ENCODE results near the gene CPNE6.
"Not testable (repeated sequence)": the region's sequence is repeated elsewhere in the genome, so short reads cannot be mapped to it uniquely, and the experiment has no call there.

CPNE6 gene

DNA sequence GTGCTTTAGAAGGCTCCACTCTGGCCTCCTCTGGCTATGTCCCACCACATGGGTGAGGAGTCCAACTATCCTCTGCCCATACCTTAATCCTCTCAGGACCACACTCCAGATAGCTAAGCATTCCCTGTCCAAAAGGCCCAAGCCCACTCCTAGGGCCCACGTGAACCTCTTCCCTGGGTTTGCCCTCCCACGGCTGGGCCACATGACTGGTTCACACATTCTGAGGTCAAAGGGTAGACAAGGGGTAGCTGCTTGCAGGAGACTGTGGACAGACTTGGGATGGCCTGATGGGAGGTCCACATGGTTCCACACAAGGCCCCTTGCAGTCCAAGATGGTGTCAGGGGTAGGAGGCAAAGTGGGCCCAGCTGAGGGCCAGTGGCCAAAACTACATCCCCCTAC is 16.7 kb downstream of the CPNE6 start:
- no peak for FAIRE-seq

DNA sequence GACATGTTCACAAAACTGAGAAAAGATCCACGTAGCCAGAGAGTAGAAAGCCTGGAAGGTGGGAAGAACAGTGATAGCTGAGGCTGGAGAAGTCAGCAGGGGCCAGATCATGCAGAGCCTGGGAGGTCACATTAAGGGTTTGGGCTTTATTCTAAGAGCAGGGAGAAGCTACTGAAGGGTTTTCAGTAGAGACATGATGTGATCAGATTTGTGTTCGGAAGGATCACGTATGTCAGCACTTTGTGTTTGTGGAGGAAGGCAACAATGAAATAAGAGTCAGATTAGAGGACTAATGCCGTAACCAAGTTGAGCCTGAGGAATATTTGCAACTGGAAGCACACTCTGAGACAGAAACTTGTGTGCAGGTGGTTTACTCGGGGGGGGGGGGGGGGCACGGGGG is 18.5 kb downstream of the CPNE6 start:
- FAIRE-seq = no peak

DNA sequence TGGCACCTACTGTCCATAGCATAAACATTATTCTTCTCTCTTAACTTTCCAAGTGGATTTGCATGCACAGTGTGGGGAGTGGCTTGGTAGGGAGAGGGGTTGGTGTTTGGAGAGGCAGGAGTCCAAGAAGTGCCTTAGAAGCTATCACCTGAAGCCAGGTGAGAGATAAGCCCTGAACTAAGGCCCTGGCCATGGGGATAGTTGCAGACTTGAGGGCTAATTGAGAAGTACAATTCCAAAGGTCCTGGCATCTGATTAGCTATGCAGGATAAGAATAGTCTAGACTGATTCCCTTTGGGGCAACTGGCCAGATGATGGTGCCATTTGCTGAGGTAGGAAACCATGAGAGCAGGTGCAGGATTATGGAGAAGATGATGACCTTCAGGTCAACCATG is 20.7 kb downstream of the CPNE6 start:
- FAIRE-seq = no peak

DNA sequence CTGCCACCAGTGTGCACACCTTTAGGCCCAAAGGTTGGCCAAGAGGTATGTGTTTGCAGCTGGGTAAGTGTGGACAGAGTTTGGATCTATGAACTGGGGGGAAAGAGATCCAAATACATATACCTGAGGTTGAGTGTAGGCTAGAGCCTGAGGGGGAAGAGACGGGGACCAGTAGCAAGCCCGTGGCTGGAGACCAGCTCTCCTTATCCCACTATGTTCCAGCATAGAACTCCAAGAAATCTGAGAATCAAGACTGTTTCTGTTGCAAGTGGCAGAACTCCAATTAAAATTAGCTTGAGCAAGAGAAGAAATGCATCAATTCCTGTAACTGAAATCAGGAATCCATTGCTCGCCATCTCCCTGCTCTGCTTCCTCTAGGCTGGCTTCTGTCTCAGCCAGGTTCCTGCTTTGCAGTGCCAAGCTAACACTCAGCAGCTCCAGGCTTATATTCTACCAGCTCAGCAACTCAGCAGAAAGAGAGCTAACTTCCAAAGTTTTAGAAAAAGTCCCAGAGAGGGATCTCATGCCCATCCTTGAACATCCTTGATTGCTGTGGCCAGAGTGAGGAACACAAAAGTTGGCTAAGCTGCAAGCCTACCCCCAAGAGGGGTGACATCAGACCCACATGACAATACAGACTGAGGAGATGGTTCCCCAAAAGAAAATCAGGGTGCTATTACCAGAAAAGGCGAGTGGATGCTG is 21.3 kb downstream of the CPNE6 start:
- no peak for FAIRE-seq

DNA sequence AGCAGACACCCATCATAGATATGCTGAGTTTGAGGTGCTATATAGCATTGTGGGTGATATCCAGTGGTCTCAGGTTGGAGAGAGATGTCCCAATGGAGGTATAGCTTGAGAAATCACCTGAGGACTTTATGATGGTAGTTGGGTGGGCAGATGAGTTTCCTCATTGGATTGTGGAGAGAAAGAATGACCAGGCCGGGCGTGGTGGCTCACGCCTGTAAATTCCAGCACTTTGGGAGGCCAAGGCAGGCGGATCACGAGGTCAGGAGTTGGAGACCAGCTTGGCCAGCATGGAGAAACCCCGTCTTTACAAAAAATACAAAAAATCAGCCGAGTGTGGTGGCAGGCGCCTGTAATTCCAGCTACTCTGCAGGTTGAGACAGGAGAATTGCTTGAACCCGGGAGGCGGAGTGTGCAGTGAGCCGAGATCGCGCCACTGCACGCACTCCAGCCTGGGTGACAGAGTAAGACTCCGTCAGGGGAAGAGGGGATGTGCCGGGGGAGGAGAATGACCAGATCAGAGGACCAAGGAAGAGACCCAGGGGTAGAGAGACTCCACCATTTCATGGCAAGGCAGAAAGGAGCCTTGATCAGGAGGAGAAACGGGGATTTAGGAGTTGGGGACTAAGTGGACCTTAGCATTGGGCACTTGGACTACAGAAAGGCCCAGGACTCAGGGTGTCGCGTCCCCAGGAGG is 22.0 kb downstream of the CPNE6 start:
- FAIRE-seq = no peak

DNA sequence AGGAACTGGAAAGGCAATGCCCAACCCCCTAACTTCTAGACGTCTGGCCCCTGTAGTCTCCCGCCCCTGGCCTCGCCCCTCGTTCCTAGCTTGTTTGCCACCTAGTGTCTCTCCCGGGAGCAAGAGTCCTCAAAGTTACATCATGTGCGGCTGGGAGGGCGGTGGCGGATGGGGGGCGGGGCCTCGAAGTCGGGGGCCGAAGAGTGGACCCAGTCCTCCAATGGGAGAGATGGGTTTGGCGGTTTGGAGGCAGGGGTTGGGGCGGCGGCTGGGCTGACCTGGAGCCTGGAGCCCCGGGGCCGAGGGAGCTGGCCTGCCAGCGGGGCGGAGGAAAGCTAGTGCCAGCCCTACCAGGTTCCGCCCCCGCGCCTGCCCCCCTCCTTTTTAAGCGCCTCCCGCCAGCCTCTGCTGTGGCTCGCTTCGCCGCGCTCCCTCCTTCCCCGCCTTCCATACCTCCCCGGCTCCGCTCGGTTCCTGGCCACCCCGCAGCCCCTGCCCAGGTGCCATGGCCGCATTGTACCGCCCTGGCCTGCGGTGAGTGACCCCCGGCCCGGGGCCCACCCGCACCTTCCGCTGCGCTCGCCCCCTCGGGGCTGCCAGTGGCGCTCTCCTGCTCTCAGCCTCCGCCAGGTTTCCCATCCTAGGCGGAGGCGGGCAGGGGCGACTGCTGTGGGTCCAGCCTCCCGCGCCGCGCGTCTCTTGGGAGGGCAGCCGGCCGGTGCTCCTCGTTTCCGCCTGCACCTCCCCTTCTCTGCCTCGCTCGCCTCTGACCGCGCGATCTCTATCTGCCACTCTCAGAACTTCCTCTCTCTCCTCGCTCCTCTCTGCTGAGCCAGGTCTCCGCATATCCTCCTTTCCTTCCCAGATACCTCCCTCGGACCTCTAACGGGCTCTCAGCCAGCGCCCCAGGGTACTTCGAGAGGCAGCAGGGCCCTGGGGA is 22.8 kb downstream of the CPNE6 start, which contains the start of gene PCK2:
Gene PCK2, plus strand, starts transcription at position 411 of the 940 bp plus-strand sequence. Its CDS starts 95 bp downstream, at position 506.
- no peak for FAIRE-seq

DNA sequence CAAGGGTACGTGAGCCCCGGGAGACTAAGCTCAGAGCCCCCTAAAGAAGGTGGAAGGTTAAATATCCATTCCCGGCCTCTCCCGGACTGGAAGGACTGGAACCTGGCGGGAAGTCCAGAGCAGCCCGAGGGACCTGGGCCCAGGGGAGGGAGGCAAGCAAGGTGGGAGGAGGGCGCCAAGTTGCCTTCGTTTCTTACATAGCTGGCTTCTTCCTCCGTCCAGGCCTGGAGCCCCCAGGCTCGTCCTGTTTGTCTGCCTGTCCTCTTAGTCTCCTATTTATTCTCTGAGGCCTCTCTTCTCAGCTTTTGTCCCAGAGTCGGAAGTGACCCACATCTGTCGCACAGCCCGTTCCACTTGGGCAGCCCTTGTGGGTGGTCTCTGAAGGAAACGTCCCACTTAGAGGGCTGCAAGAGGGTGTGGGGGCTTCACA is 23.5 kb downstream of the CPNE6 start:
- no peak for FAIRE-seq

DNA sequence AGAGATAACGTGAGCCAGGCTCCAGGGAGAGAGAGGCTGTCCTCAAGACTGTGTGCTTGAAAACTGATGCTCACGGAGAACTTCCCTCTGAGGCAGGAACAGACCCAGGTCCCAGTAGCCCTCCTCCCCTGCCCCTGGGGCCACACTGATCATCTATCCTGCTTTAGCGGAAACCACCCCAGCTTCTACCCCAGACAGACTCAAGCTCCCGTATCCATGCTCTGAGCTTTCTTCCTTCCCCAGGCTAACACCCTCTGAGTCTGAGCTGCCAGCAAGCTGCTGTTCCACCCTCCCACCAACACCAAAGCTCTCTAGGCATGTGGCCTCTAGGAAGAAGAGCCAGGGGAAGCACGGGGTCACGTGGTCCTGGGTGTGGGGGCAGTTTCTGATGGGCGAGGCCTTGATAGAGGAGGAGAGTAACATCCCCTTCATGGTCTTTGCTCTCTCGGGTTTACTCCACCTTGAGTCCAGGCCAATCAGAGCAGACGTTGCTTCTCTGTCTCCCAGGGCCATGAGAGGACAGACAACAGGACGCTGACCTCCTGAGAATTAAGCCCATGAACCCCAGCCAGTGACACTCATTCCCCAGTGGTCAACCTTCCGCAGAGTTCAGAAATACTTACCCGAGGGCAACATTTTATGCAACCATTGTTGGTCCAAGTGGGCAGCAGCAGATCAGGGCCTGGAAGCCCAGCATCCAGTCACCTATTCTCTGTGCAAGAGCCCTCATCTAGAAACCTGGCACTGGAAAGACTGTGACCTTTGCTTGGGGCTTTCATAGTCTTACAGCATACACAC is 24.1 kb downstream of the CPNE6 start:
- FAIRE-seq = no peak

DNA sequence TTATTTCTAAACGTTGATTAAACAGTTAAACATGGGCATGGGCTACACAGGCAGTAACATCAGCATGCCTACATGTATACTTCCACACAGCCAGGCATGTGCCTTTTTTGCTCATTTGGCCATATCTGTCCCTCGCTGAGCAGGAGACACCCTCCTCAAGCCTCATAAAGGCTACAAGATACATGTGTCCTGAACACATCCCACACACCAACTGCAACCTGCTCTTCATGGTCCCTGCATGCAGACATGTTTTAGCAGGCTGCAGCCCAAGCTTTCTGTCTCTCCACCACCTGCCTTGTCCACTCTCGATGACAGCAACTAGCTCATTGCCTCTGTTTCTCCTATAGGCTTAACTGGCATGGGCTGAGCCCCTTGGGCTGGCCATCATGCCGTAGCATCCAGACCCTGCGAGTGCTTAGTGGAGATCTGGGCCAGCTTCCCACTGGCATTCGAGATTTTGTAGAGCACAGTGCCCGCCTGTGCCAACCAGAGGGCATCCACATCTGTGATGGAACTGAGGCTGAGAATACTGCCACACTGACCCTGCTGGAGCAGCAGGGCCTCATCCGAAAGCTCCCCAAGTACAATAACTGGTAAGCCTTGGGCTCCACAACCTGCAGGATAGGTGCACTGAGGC is 25.3 kb downstream of the CPNE6 start:
- no peak for FAIRE-seq

DNA sequence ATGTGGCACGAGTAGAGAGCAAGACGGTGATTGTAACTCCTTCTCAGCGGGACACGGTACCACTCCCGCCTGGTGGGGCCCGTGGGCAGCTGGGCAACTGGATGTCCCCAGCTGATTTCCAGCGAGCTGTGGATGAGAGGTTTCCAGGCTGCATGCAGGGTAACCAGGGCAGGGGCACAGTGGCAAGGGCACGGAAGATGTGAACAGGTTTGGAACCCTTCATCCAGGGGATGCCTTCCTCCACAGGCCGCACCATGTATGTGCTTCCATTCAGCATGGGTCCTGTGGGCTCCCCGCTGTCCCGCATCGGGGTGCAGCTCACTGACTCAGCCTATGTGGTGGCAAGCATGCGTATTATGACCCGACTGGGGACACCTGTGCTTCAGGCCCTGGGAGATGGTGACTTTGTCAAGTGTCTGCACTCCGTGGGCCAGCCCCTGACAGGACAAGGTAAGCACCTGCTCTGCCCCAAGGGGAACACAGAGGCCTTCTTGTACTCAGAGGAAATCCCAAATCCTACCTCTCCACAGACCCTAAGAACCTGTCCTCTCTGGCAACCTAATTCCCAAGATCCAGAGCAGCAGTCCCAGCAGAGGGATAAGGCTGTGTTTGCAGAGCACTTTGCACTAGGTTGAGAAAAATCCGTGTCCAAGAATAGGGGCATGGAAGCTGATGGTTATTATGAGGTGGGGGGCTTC is 27.0 kb downstream of the CPNE6 start:
- no peak for FAIRE-seq

DNA sequence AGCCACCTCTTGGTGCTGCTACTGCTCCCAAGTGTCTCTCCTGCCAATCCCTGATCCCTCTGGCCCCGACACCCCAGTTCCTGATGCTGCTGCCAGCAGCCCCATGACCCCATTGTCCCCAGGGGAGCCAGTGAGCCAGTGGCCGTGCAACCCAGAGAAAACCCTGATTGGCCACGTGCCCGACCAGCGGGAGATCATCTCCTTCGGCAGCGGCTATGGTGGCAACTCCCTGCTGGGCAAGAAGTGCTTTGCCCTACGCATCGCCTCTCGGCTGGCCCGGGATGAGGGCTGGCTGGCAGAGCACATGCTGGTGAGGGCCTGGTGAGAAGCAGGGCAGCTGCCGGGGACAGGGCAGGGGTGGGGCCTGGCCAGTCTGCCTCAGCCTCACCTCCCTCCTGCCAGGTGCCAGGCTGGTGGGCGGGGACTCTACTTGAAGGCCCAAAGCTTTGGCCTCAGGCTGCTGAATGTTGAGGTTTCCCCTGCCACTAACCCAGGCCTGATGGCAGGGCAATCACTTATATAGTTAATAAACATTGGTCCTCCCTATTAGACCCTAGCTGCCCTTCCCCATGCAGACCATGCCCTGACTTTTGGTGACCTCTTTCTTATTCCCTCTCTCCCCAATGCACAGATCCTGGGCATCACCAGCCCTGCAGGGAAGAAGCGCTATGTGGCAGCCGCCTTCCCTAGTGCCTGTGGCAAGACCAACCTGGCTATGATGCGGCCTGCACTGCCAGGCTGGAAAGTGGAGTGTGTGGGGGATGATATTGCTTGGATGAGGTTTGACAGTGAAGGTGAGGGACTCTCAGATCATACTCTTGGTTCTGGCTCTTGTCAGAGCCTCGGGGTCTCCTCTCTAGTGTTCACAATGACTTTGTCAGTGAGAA is 27.8 kb downstream of the CPNE6 start:
- no peak for FAIRE-seq

DNA sequence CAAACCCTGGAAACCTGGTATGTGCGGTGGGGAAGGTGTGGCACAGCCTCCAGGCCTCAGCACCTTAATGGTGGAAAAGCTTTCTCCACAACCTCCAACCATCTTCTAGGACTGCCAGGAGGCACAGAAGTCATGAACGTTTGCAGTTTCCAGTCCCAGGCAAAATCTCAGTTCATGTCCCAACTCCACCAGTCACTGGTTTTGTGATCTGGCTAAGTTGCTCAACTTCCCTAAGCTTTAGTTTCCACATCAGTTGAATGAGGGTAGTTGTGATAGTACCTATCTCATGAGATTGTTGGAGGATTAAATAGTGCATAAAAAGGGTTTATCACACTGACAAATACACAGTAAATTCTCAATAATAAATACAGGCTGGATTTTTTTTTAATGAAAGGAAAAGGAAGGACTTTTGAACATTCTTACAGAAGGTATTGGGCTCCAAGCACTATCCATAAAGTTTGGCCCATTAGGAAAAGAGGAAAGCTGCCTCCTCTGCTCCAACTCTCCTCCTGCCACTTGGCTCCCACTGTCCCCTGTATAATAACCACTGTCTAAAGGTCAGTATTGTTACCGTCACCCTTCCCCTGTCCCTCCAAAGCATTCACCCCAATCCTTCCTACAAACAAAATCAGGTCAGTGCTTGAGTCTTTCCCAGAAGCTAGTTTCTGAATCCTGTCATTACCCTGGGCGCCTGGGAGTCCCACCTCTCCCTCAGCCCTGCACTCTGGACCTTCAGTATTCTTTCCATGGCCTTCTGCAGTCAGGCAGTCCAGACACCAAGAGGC is 29.0 kb downstream of the CPNE6 start:
- FAIRE-seq = no peak

DNA sequence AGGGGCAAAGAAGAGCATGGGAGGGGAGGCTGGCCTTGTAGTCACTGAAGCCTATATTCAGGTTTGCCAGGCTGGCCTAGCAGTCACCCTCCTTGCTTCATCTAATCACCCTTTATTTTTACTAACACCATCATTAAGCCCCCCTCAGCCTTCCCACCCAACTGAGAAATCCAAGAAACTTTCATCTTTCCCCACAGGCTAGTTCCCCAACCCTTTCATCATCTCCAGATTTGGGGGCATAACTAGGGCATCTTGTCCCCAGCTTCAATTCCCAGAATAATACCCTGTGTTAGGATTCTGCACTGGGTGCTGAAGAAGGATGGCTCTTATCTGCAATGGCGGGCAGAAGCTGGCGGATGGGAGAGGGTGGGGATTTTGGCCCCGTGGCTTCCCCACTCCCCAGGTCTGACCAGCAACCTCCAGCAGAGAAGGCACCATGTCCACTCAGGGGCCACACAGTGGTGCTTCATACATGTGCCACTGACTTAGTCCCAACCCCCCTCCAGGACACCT is 29.7 kb downstream of the CPNE6 start:
- no peak for FAIRE-seq

DNA sequence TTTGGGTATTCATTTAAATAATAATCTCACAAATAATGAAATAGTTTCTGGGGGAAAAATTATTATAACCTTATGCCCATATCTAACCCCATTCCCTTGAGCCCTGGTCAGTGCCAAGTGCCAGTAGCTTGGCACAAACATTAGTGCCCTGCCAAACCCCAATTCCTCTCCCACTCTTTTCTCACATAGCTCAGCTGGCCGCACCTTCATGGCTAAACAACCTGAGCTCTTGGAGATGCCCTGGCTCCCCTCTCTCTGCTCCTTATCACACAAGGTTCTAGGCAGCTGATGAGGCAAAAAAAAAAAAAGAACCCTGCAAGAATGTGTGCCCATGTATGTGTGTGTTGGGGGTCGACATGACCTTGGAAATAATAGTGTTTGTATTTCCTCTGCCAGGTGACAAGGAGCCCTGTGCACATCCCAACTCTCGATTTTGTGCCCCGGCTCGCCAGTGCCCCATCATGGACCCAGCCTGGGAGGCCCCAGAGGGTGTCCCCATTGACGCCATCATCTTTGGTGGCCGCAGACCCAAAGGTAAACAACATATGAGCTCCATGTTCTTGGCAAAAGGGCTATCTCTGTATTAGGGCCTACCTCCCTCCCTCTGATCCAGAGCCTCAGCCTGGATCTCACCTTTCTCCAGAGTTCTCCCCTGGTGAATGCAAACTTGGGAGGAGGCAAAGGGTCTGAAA is 31.1 kb downstream of the CPNE6 start:
- FAIRE-seq = no peak

DNA sequence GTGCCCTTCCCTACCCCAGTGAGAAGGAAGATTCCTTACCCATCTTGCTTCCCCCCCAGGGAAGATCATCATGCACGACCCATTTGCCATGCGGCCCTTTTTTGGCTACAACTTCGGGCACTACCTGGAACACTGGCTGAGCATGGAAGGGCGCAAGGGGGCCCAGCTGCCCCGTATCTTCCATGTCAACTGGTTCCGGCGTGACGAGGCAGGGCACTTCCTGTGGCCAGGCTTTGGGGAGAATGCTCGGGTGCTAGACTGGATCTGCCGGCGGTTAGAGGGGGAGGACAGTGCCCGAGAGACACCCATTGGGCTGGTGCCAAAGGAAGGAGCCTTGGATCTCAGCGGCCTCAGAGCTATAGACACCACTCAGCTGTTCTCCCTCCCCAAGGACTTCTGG is 32.1 kb downstream of the CPNE6 start:
- FAIRE-seq = no peak

DNA sequence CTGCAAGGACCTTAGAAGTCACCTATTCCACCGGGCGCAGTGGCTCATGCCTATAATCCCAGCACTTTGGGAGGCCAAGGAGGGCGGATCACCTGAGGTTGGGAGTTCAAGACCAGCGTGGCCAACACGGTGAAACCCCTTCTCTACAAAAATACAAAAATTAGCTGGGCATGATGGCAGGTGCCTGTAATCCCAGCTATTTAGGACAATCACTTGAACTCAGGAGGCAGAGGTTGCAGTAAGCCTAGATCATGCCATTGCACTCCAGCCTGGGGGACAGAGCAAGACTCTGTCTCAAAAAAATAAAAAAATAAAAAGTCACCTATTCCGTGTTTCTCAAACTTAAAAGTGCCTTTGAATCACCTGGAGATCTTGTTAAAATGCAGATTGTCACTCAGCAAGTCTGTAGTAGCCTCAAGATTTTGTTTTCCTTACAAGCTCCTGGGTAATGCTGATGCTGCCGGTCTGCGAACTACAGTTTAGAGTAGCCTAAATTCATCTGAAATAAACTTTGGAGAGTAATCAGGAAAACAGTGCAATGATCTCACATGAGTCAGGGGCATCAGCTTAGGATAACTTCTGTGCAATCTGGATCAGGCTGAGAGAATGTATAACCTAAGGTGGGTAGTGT is 34.4 kb downstream of the CPNE6 start:
- FAIRE-seq = not testable (repeated sequence)

DNA sequence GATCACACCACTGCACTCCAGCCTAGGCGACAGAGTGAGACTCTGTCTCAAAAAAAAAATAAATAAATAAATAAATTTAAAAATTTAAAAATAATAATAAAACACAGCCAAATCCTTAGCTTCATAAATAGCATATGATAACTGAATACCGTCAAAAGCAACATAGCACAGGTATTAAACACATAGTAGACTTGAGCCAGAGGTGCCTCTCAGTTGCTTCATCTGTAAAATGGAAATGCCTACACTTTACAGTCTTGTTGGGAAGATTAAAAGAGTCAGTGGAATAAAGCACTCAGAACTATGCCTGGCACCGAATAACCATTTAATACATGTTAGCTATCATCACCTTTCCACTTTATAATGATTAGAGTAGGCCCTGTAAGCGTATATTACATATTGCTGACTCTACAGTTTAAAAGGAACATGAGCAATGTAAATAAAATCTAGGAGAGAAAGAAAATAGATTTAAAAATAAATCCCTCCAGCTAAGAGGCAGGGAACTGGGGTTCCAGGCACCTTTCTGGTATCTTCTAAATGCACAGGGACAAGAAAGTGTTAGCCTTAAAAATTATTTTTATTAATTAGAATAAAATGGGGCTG is 35.4 kb downstream of the CPNE6 start:
- no peak for FAIRE-seq
